GM12801 (cell line): ENCODE results near the gene TNRC6B.

Source experiments
- TF ChIP-seq, protein P1 (sequence below): IDR thresholded peaks from one replicate; pipeline ENCODE4 v1.5.1; 2011; ENCODE audit warnings: control low read depth; ENCODE audit not compliant: insufficient read length; ENCODE audit errors: extremely low read depth

The TNRC6B gene

DNA sequence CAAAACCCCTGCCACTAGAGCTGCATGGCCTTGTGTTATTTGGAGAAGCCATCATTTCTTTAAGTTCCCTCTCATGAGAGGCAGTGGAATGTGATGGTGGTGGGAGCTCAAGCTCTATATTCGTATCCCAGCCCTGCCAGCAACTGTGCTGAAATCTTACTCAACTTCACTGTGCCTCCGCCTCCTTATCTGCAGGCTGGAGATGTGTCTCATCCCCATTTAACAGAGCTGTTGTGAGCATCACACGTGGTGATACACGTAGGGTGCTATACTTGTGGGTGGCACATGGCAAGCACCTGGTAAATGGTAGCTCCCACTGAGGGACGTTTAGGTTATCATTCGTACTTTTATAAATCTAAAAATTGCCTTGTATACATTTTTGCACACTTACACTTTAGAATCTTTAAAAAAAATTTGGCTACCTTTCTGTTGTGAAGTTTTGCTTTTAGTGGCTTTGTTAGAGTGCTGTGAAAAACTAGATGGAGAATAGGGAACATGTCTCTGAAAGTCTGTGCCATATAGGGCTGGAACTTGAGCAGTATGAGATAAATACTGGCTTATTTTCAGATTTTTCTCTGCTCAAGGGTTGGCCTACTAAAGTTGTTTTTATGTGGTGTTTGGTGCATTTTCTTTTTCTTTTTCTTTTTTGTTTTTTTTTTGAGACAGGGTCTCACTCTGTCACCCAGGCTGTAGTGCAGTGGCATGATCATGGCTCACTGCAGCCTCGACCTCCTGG lies 23.2 kb downstream of the TNRC6B start:
- TF ChIP-seq, protein P1, sequence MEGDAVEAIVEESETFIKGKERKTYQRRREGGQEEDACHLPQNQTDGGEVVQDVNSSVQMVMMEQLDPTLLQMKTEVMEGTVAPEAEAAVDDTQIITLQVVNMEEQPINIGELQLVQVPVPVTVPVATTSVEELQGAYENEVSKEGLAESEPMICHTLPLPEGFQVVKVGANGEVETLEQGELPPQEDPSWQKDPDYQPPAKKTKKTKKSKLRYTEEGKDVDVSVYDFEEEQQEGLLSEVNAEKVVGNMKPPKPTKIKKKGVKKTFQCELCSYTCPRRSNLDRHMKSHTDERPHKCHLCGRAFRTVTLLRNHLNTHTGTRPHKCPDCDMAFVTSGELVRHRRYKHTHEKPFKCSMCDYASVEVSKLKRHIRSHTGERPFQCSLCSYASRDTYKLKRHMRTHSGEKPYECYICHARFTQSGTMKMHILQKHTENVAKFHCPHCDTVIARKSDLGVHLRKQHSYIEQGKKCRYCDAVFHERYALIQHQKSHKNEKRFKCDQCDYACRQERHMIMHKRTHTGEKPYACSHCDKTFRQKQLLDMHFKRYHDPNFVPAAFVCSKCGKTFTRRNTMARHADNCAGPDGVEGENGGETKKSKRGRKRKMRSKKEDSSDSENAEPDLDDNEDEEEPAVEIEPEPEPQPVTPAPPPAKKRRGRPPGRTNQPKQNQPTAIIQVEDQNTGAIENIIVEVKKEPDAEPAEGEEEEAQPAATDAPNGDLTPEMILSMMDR = no peak

DNA sequence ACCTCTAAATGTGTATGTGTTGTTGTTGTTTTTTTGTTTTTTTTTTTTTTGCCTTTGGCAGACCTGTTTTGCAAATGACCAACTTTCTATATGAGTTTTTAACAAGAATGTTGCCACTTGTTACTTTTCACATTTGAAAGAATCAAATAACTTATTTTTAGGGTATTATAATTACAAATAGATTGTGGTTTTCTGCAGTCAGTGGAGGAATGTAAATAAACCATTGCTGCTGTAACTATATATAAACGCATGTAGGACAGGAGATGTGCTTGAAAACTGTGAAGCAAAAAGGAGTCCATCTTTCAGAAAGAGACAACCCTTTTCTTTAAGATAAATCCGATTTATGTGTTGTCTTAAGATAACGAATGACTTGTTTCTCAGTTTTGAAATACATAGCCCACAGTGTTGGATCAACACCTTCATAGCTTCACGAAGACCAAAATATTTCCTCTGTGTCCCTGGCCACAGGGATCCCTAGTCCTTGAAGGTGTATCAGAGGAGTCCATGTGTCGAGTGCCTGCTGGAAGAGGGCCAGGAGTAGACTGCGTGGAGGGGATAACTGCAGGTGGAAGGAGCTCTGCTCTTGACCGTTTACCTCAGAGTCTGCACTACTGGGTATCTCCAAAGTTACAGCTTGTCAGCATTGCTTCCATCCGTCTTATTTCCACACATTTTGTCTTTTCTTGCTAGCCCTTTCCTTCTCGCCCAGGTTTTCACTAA lies 24.7 kb downstream of the TNRC6B start:
- TF ChIP-seq, protein P1 = no peak

DNA sequence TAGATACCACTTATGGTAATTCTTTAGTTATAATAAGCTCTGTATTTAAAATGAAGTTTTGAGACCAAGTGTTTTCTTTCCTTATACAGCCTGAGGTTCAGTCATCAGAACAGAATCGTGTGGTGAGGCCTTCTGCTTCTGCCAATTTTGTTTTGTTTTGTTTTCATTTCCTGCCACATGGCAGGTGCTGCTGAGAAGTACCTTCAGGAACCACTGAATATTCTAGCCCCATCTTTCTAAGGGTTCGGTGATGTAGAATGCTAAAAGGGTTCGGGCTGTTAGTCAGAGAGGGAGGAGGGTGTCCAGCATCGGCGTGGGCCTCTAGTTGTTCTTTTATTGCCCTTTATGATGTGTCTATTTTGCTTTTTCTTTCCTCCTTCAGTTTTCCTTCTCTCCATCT lies 25.8 kb downstream of the TNRC6B start:
- TF ChIP-seq, protein P1 = no peak

DNA sequence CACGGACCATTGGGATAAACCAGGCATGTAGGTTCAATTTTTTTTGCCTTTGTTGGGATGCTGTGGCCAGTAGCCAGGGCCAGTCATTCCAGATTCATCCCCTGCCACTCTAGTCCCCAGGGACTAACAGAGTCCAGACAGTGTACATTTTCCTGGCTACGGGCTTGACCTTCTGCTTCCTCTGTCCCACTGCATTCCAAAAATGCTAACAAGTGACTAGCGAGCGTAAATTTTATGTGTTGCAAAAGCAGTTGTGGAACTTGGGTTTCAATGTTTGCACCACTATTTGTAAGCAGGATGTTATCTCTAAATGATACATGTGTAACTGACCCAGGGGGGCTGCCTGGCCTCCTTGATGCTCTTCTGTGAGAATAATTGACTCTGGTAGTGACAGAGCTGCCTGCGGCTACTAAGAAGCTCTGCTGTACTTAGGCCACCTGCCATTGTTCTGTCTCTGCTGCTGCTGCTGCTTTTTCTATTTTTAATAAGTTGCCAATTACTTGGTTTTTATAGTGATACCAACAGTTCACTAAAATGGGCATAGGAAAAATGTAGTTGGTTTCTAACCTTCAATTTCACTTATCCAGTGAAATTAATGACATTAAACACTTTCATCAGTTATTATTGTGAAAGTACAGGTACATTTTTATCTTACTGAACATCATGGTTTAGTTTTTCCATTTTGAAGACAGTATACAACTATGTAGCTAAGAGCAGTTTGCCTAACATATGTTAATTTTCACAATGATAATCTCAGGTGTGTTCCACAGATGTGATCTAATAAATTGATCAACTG lies 26.8 kb downstream of the TNRC6B start:
- TF ChIP-seq, protein P1 = no peak

DNA sequence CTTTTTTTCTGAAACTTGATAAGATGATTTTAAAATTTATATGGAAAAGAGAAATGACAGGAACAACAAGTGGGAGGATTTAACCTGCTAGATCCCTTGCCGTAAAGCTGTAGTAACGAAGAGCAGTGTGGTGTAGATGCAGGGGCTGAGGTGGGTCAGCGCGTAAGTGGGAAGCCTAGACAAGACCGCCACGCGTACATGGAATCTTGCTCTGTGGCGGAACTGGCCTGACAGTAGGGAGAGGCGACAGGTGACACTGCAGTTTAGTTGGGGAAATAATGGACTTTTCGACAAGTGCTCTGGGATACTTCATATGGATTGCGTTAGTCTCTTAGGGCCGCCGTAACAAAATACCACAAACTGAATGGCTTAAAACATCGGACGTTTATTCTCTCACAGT lies 28.8 kb downstream of the TNRC6B start:
- TF ChIP-seq, protein P1 = no peak

DNA sequence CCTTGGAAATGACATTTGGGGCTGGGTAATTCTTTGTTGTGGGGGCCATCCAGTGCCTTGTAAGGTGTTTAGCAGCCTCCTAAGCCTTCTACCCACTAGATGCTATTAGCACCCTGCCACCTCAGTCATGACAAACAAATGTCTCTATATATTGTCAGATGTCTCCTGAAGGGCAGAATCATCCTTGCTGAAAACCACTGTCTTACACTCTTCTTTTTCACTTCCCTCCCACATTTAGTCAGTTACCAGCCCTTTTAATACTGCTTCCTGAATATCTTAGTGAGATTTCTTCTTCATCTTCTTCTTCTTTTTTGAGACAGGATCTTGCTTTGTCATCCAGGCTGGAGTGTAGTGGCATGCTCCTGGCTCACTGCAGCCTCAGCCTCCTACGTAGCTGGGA lies 33.1 kb downstream of the TNRC6B start:
- TF ChIP-seq, protein P1 = no peak

DNA sequence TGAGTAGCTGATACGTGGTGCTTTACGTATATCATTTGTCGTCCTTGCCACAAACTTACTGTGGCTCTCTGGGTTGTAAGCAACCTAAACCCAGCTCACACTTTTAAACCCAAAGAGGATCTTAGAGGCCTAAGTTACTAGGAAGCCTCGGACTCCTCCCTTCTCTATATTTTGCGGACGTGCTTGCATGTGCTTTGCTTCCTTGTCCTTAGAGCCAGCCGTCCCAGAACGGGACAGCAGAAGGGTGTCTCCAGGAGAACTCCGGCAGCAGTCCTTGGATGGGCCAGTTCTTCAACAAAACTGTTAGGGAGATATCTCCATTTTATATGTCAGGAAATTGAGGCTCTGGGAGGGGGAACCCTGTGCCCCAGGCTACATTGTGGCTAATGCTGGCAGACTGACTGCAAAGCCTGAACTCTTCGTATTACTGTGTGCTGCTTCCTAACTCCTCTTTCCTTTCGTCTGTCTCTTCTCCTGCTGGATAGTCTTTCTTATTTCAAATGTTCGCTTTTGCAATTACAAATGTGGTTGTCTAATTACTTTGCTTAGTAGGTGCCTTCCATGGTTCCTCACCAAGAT lies 33.8 kb downstream of the TNRC6B start:
- TF ChIP-seq, protein P1 = no peak
